Testis (tissue), 3 donors: ENCODE data around the gene PIP5KL1. TPM values are rescaled to one million over a fixed set of nuclear protein-coding genes. Genes with fewer than 3 reads are reported as not detected.

Source experiments
- DNase-seq: peaks from one replicate; pipeline ENCODE4 v3.0.0-alpha.2; 2019
- H3K27ac ChIP-seq, 2 donors: fragments of 200-600 bp; sonication (generic); one replicate each; pipeline ENCODE4 v1.5.1; 2019
- H3K27me3 ChIP-seq: fragments of 200-600 bp; sonication (generic); one replicate; pipeline ENCODE4 v1.5.1; 2019
- H3K36me3 ChIP-seq: fragments of 200-600 bp; sonication (generic); one replicate; pipeline ENCODE4 v1.5.1; 2017; ENCODE audit warnings: low read depth; ENCODE audit errors: missing control alignments
- H3K4me1 ChIP-seq: fragments of 200-600 bp; sonication (generic); one replicate; pipeline ENCODE4 v1.5.1; 2019
- H3K4me3 ChIP-seq, 2 donors: fragments of 200-600 bp; sonication (generic); one replicate each; pipeline ENCODE4 v1.5.1; 2017 to 2019
- H3K9me3 ChIP-seq: fragments of 200-600 bp; sonication (generic); one replicate; pipeline ENCODE4 v1.5.1; 2017
- POLR2A ChIP-seq: fragments of 450-650 bp; IDR thresholded peaks from one replicate; pipeline ENCODE4 v1.6.1; 2017; ENCODE audit warnings: antibody characterized with exemption, mild to moderate bottlenecking, moderate library complexity
- WGBS, 2 donors: methylation state at CpG; one replicate each; pipeline ENCODE4 v1.1.5; 2018; 5-methylcytosine and 5-hydroxymethylcytosine counted together
- intact Hi-C: fragments of 100-400 bp; cut with DNase I; formaldehyde crosslinking; loops from one replicate; pipeline ENCODE4 v1.15.1; 2023; ENCODE audit warnings: low total_unique reads
- polyA plus RNA-seq: library from polyadenylated mRNA; stranded (reverse); fragments of 350-450 nt; fragmentation: Illumina TruSeq; extraction: RNeasy Lipid Tissue Mini Kit (QIAGEN cat#74804); gene quantifications from one replicate; pipeline ENCODE4 v1.2.3, GENCODE V29; 2014; ENCODE audit warnings: low read depth, low replicate concordance; ENCODE audit not compliant: insufficient read depth
- total RNA-seq, 2 donors: library from RNA; depleted of rRNA; stranded (reverse); fragments of >200 nt; gene quantifications; one replicate each; pipeline ENCODE4 v1.2.3, GENCODE V29; 2016
- TF ChIP-seq, protein P1 (sequence below), 3 experiments: fragments of 450-650 bp in 2 of 3; fragments of 200-600 bp in 1 of 3; sonication (generic) in 1 of 3; IDR thresholded peaks; one replicate each; pipeline ENCODE4 v1.5.1; 2016 to 2019; ENCODE audit warnings: antibody characterized with exemption in 3 of 3, mild to moderate bottlenecking in 2 of 3, moderate library complexity in 1 of 3

PIP5KL1 gene
- total and polyA plus RNA-seq, 3 donors from 2014 or later = 3.9 to 10.2 (median 8.4) TPM

GRCh38 chr9:127908660-127908926, 22.0 kb downstream of the PIP5KL1 start:
- WGBS, 2 donors = 92 to 94% methylated on average over 8 to 10 of the region's 10 CpGs
- Histone ChIP-seq H3K4me1 (peaks cover 40% of the 10 kb centered on the region), H3K27ac (no peak overlapping the region), H3K36me3 (no peaks in the 10 kb centered on the region), H3K4me3 (no peak overlapping the region), H3K27me3 (no peaks in the 10 kb centered on the region), H3K9me3 (no peaks in the 10 kb centered on the region)
- TF ChIP-seq, protein P1, sequence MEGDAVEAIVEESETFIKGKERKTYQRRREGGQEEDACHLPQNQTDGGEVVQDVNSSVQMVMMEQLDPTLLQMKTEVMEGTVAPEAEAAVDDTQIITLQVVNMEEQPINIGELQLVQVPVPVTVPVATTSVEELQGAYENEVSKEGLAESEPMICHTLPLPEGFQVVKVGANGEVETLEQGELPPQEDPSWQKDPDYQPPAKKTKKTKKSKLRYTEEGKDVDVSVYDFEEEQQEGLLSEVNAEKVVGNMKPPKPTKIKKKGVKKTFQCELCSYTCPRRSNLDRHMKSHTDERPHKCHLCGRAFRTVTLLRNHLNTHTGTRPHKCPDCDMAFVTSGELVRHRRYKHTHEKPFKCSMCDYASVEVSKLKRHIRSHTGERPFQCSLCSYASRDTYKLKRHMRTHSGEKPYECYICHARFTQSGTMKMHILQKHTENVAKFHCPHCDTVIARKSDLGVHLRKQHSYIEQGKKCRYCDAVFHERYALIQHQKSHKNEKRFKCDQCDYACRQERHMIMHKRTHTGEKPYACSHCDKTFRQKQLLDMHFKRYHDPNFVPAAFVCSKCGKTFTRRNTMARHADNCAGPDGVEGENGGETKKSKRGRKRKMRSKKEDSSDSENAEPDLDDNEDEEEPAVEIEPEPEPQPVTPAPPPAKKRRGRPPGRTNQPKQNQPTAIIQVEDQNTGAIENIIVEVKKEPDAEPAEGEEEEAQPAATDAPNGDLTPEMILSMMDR (IDR thresholded peaks at IDR 0.05) = no peak
- TF ChIP-seq POLR2A = no peak
- intact Hi-C loops = no loop called here
- DNase-seq = no peak

DNA sequence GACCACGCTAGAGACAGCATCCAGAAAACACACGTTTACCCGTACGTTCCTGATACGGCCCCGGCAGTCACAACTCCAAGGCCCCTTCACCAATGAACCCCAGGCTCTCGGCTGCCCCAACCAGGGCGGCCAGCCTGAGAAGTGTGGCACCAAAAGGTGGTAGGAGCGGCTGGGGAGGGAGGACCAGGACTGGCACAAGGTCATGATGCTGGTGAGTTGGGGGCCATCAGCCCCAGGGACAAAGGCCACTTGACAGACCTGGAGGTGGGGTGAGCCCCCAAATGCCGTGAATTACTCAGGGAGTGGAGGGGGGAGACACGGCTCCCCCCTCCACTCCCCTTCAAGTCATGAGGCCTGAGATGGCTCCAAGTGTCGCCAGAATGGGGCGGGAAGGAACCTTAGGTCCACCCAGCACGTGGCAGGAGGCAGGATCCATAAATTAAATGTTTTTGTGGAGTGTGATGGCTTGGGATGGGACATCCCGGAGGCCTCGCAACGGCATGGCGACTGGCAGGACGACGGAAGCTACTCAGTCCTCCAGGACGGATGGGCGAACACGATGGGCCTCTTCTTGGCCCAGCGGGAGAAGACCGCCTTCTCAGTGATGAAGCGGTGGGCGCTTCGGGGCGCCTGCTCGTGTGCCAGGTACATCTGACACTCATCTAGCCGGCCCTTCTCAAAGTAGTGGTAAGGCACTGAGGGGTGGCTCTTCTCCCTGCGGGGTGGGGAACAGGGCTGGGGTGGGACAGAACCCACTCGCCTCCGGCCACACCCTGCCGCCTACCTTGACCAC, 22.5 kb downstream of the PIP5KL1 start:
- WGBS, 2 donors = 84 to 88% methylated on average over 21 to 34 of the region's 35 CpGs
- intact Hi-C loops = no loop called here
- TF ChIP-seq POLR2A = no peak
- TF ChIP-seq, protein P1 (IDR thresholded peaks at IDR 0.05) = no peak
- Histone ChIP-seq H3K4me1 (peaks cover 46% of the 10 kb centered on the region), H3K27ac (peak overlapping the region; percentile 68 to 71), H3K36me3 (no peaks in the 10 kb centered on the region), H3K9me3 (no peaks in the 10 kb centered on the region), H3K4me3 (no peak overlapping the region), H3K27me3 (no peaks in the 10 kb centered on the region)
- no peak for DNase-seq

DNA sequence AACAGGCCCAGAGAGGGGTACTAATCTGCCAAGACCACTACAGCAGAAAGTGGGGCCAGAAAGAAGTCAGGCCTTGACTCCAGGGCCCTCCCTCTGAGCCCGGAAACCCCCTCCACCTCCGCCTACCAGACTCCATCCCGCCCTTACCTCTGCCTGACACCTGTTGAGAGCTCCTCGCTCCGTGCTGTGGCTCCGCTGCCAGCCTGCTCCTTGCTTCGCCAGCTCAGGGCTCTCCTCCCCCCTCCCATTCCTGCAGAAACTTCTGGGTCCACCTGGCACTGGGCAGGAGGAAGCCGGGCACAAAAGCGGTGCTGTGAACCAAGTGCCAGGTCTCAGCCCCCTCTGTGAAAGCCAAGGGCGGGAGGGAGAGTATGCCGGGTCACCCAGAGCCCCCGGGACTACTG, 24.8 kb downstream of the PIP5KL1 start:
- DNase-seq = no peak
- Histone ChIP-seq H3K36me3 (no peaks in the 10 kb centered on the region), H3K4me3 (no peak overlapping the region), H3K27me3 (no peaks in the 10 kb centered on the region), H3K4me1 (peaks cover 46% of the 10 kb centered on the region), H3K9me3 (no peaks in the 10 kb centered on the region), H3K27ac (peak overlapping the region; percentile 71 to 72)
- intact Hi-C loops = no loop called here
- WGBS, 2 donors = 75 to 80% methylated on average over 10 to 12 of the region's 12 CpGs
- TF ChIP-seq POLR2A = no peak
- TF ChIP-seq, protein P1 (IDR thresholded peaks at IDR 0.05) = no peak

- intact Hi-C loops = no loop called here
- H3K27me3 ChIP-seq = no peaks in the 10 kb centered on the region
- no peaks in the 10 kb centered on the region for H3K9me3 ChIP-seq
- peaks cover 49% of the 10 kb centered on the region for H3K4me1 ChIP-seq
- H3K27ac ChIP-seq = peak overlapping the region; percentile 71 to 72
- H3K36me3 ChIP-seq = no peaks in the 10 kb centered on the region
- no peak for DNase-seq
- TF ChIP-seq POLR2A = no peak
- H3K4me3 ChIP-seq = no peak overlapping the region
- WGBS, 2 donors = 66 to 81% methylated on average over 4 to 5 of the region's 5 CpGs
Measured at GRCh38 chr9:127905004-127905728, 25.4 kb downstream of the PIP5KL1 start.

DNA sequence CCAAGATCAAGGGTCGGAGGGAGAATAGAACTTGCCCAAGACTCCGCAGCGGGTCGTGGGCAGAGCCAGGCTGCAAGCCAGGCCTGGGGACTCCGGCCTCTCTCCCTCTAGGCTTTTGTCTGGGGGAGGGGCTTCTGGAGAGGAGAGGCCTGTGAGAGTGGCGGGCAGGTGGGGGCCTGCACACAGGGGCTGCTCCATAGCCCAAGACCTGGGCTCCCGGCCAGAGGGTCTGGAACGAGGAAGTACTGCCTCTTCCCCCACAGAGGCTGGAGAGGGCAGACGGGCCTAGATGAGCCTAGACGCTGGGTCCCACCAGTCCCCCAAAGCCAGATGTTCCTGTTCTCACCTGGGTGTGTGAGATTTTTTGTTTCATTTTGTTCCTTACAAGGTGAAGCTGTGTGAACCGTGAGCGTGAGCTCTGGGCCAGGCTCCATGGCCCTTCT, 26.0 kb downstream of the PIP5KL1 start:
- WGBS, 2 donors = 40 to 53% methylated on average over 9 to 12 of the region's 12 CpGs
- H3K4me3 ChIP-seq = no peak overlapping the region

More for the DNA sequence above, 26.0 kb downstream of the PIP5KL1 start:
- H3K4me1 ChIP-seq = peaks cover 49% of the 10 kb centered on the region
- peak overlapping the region; percentile 71 to 72 for H3K27ac ChIP-seq
- TF ChIP-seq, protein P1 (IDR thresholded peaks at IDR 0.05) = no peak
- TF ChIP-seq POLR2A = no peak
- DNase-seq = no peak
- no peaks in the 10 kb centered on the region for H3K27me3 ChIP-seq
- intact Hi-C loops = no loop called here
- no peaks in the 10 kb centered on the region for H3K9me3 ChIP-seq
- no peaks in the 10 kb centered on the region for H3K36me3 ChIP-seq
